OCI-LY3 (cell line): ENCODE results near the gene UST.

Source experiments
- H2AFZ ChIP-seq: fragments of 200-600, 300-600 bp; shearing (Covaris generic); 2 replicates; pipeline ENCODE4 v1.6.0; 2014; ENCODE audit warnings: antibody characterized with exemption, low read depth, low read length
- H3K27ac ChIP-seq: fragments of 200-600, 300-600 bp; sonication (generic); 2 replicates; pipeline ENCODE4 v1.5.1; 2014; ENCODE audit warnings: mild to moderate bottlenecking, low read length, moderate library complexity, mixed read lengths
- H3K27me3 ChIP-seq: fragments of 200-600, 300-600 bp; sonication (generic); 2 replicates; pipeline ENCODE4 v1.6.1; 2014; ENCODE audit warnings: low read depth, low read length, mixed read lengths
- H3K36me3 ChIP-seq: fragments of 200-600, 300-600 bp; sonication (generic); replicated peaks from 2 replicates; pipeline ENCODE3; 2014; ENCODE audit warnings: low read depth, low read length, mixed read lengths
- H3K4me1 ChIP-seq: fragments of 300-600, 200-600 bp; sonication (generic); 2 replicates; pipeline ENCODE4 v1.6.1; 2014; ENCODE audit warnings: low read length, mixed read lengths
- H3K4me2 ChIP-seq: fragments of 200-600, 300-600 bp; sonication (generic); 2 replicates; pipeline ENCODE4 v1.6.1; 2014; ENCODE audit warnings: low read length, mixed read lengths
- H3K4me3 ChIP-seq: fragments of 300-600, 200-600 bp; sonication (generic); 2 replicates; pipeline ENCODE4 v1.5.1; 2014; ENCODE audit warnings: antibody characterized with exemption, mild to moderate bottlenecking, low read length, moderate library complexity
- H3K79me2 ChIP-seq: fragments of 300-600, 200-600 bp; shearing (Covaris generic); 2 replicates; pipeline ENCODE4 v1.6.1; 2014; ENCODE audit warnings: mild to moderate bottlenecking, low read length, mixed read lengths
- H3K9ac ChIP-seq: fragments of 300-600, 200-600 bp; shearing (Covaris generic); 2 replicates; pipeline ENCODE4 v1.6.0; 2014; ENCODE audit warnings: mild to moderate bottlenecking, low read length, moderate library complexity
- H3K9me3 ChIP-seq: fragments of 200-600, 300-600 bp; shearing (Covaris generic); 2 replicates; pipeline ENCODE4 v1.6.1; 2014; ENCODE audit warnings: low read length, mixed read lengths; ENCODE audit not compliant: insufficient read depth
- H4K20me1 ChIP-seq: fragments of 200-600, 300-600 bp; sonication (generic); 2 replicates; pipeline ENCODE4 v1.6.1; 2016; ENCODE audit warnings: low read length, mixed read lengths; ENCODE audit not compliant: insufficient read depth
- EZH2phosphoT487 ChIP-seq: fragments of 200-600 bp; shearing (Covaris generic); IDR thresholded peaks from 2 replicates; pipeline ENCODE4 v1.6.1; 2018; ENCODE audit warnings: antibody characterized with exemption, mixed run types, low read depth
- TF ChIP-seq, protein P1 (sequence below): fragments of 200-600, 300-600 bp; sonication (generic); IDR thresholded peaks from 2 replicates; pipeline ENCODE4 v1.5.1; 2014; ENCODE audit warnings: antibody characterized with exemption, low read length, low read depth

The UST gene

GRCh38 chr6:148739822-148740128 lies 7.1 kb upstream of the UST start:
- Histone ChIP-seq H3K4me3 (no peak overlapping the region), H4K20me1 (no peaks in the 10 kb centered on the region), H3K79me2 (no peaks in the 10 kb centered on the region), H3K4me1 (peaks cover 21% of the 10 kb centered on the region), H3K4me2 (peak overlapping the region; percentile 21; the same call in 1 of the 2 replicates), H3K27me3 (peaks cover 3% of the 10 kb centered on the region; the same call in 1 of the 2 replicates), H3K27ac (no peak overlapping the region), H3K36me3 (no peaks in the 10 kb centered on the region), H3K9me3 (no peaks in the 10 kb centered on the region), H2AFZ (no peak overlapping the region), H3K9ac (no peak overlapping the region)
- TF ChIP-seq, protein P1, sequence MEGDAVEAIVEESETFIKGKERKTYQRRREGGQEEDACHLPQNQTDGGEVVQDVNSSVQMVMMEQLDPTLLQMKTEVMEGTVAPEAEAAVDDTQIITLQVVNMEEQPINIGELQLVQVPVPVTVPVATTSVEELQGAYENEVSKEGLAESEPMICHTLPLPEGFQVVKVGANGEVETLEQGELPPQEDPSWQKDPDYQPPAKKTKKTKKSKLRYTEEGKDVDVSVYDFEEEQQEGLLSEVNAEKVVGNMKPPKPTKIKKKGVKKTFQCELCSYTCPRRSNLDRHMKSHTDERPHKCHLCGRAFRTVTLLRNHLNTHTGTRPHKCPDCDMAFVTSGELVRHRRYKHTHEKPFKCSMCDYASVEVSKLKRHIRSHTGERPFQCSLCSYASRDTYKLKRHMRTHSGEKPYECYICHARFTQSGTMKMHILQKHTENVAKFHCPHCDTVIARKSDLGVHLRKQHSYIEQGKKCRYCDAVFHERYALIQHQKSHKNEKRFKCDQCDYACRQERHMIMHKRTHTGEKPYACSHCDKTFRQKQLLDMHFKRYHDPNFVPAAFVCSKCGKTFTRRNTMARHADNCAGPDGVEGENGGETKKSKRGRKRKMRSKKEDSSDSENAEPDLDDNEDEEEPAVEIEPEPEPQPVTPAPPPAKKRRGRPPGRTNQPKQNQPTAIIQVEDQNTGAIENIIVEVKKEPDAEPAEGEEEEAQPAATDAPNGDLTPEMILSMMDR = no peak

DNA sequence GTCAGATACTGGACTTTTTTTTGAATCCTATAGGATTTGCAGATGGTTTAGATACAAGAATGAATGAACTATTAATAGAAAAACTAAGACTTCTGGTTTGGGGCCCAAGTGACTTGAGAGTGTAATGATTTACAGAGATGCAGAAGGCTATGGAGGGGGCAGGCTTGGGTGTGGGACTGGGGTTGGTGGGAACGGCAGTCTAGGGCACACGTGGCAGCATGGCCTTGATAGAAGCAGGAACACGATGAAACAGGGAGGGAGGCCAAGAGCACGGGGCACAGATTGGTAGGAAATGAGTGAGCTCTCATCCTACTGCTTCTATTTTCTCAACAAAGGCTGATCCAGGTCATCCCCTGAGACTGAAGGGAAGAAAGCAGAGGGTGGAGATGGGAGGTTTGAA lies 3.4 kb upstream of the UST start:
- peaks cover 9% of the 10 kb centered on the region for H3K4me1 ChIP-seq
- TF ChIP-seq, protein P1 = no peak
- no peak for TF ChIP-seq EZH2phosphoT487

DNA sequence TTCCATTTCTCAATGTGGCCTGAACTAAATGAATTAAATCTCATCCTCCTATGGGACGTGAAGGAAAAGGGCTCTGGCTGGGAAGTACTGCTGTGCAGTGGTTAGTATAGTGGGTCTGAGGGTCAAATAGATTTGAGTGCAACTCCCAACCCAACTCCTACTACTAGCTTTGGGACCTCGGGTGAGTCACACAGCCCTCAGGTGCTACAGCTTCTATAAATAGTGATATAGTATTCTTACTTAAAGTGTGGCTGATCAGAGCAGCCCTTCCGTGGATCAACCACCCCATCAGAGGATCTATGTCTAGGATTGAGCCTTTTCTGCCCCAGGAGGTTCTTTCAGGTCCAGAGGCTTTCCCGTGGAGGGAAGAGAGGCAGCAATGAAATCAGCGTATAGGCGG lies 904 bp upstream of the UST start:
- Histone ChIP-seq H3K4me1 (peaks cover 23% of the 10 kb centered on the region), H2AFZ (peak overlapping the region; percentile 97), H3K9ac (peak overlapping the region; percentile 77), H3K36me3 (no peaks in the 10 kb centered on the region), H3K4me3 (peak overlapping the region; percentile 99), H3K27ac (no peak overlapping the region), H3K79me2 (peaks cover 22% of the 10 kb centered on the region), H3K27me3 (peaks cover 3% of the 10 kb centered on the region; the same call in 1 of the 2 replicates), H4K20me1 (no peaks in the 10 kb centered on the region), H3K9me3 (no peaks in the 10 kb centered on the region), H3K4me2 (peak overlapping the region; percentile 95)
- TF ChIP-seq, protein P1 = no peak

More for the DNA sequence above, 3.4 kb upstream of the UST start:
- Histone ChIP-seq H3K27me3 (peaks cover 3% of the 10 kb centered on the region; the same call in 1 of the 2 replicates), H2AFZ (no peak overlapping the region), H3K4me3 (no peak overlapping the region), H4K20me1 (no peaks in the 10 kb centered on the region), H3K27ac (no peak overlapping the region), H3K9me3 (no peaks in the 10 kb centered on the region), H3K79me2 (peaks cover 9% of the 10 kb centered on the region; the same call in 1 of the 2 replicates), H3K36me3 (no peaks in the 10 kb centered on the region), H3K9ac (no peak overlapping the region), H3K4me2 (no peak overlapping the region)

- Histone ChIP-seq H3K27ac (peak overlapping the region; percentile 57), H3K79me2 (peaks cover 22% of the 10 kb centered on the region), H3K4me2 (peak overlapping the region; percentile 95), H3K4me1 (peaks cover 23% of the 10 kb centered on the region), H3K9ac (peak overlapping the region; percentile 77), H2AFZ (peak overlapping the region; percentile 78; the same call in 1 of the 2 replicates), H3K9me3 (no peaks in the 10 kb centered on the region), H3K36me3 (no peaks in the 10 kb centered on the region), H3K27me3 (peaks cover 3% of the 10 kb centered on the region; the same call in 1 of the 2 replicates), H4K20me1 (no peaks in the 10 kb centered on the region), H3K4me3 (peak overlapping the region; percentile 99)
- TF ChIP-seq, protein P1 = no peak
- TF ChIP-seq EZH2phosphoT487 = no peak
Measured at GRCh38 chr6:148747145-148747470, 278 bp downstream of the UST start.
